Prostate gland (tissue), 2 donors: ENCODE data around the gene PRKAG2. TPM values are rescaled to one million over a fixed set of nuclear protein-coding genes. Genes with fewer than 3 reads are reported as not detected.

ENCODE experiments used
- DNase-seq: peaks from one replicate; pipeline ENCODE4 v3.0.0-alpha.2; 2019; ENCODE audit warnings: low spot score
- H3K27ac ChIP-seq, 2 donors: fragments of 200-600 bp; sonication (generic); 2 replicates each; pipeline ENCODE4 v1.5.1; 2017 to 2019
- H3K27me3 ChIP-seq: fragments of 200-600 bp; sonication (generic); replicated peaks from 2 replicates; pipeline ENCODE4 v1.5.1; 2019; ENCODE audit not compliant: insufficient read depth
- H3K36me3 ChIP-seq, 2 donors: fragments of 200-600 bp; sonication (generic); 1 replicate in 1 of 2; 2 replicates in 1 of 2; pipeline versions ENCODE4 v1.5.1 to v1.8.1; 2017 to 2019
- H3K4me1 ChIP-seq: fragments of 200-600 bp; sonication (generic); replicated peaks from 2 replicates; pipeline ENCODE4 v1.5.1; 2019
- H3K4me3 ChIP-seq, 2 donors: fragments of 200-600 bp; sonication (generic); 2 replicates each; pipeline ENCODE4 v1.5.1; 2017 to 2019
- H3K9me3 ChIP-seq: fragments of 200-600 bp; sonication (generic); 2 replicates; pipeline ENCODE4 v1.5.1; 2017
- CTCF ChIP-seq, 4 experiments: fragments of 200-600 bp in 2 of 4; fragments of 450-650 bp in 2 of 4; sonication (generic) in 2 of 4; IDR thresholded peaks; 1 replicate in 3 of 4; 2 replicates in 1 of 4; pipeline ENCODE4 v1.5.1; 2016 to 2019; ENCODE audit warnings: antibody characterized with exemption in 4 of 4, mild to moderate bottlenecking in 2 of 4, moderate library complexity in 2 of 4
- POLR2A ChIP-seq: fragments of 450-650 bp; IDR thresholded peaks from one replicate; pipeline ENCODE4 v1.6.1; 2016; ENCODE audit warnings: antibody characterized with exemption, mild to moderate bottlenecking
- POLR2AphosphoS5 ChIP-seq: sonication (generic); formaldehyde crosslinking; IDR thresholded peaks from one replicate; pipeline ENCODE4 v1.6.1; 2017; ENCODE audit warnings: antibody characterized with exemption
- WGBS: methylation state at CpG from one replicate; pipeline ENCODE4 v1.1.5; 2018; 5-methylcytosine and 5-hydroxymethylcytosine counted together
- intact Hi-C: fragments of 100-400 bp; cut with DNase I; formaldehyde crosslinking; loops from one replicate; pipeline ENCODE4 v1.14.2; 2022
- total RNA-seq, 2 donors: library from RNA; depleted of rRNA; stranded (reverse); fragments of >200 nt; gene quantifications; one replicate each; pipeline ENCODE4 v1.1.0, GENCODE V29; 2016

PRKAG2 gene
- total RNA-seq, 2 donors from 2014 or later = 31.6 to 38.1 TPM

DNA sequence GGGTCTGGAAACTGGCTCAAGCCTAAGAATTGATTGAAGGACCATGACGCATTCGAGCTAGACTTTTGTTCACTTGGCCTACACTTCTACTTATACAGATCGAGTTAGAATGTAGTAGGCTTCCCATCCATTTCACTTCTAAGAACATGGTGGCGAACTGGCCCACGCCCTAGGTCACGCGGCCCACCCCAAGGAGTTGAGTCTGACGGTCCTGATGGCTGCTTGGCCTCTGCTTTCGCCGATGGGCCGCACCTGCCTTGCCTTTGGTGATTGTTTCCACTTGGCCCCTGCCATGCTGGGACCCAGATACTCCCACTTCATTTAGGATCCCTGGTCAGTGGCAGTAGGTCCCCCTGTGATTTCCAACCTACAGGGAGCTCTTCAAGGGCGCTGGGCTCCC is 153.6 kb downstream of the PRKAG2 start:
- H3K4me3 ChIP-seq = no peak overlapping the region
- no peak for TF ChIP-seq CTCF (IDR thresholded peaks at IDR 0.05)
- TF ChIP-seq POLR2AphosphoS5 = no peak
- no peak for TF ChIP-seq POLR2A
- H3K27me3 ChIP-seq = no peaks in the 10 kb centered on the region
- 92% methylated on average over 12 of the region's 12 CpGs for WGBS
- H3K4me1 ChIP-seq = no peaks in the 10 kb centered on the region
- H3K36me3 ChIP-seq = no peaks in the 10 kb centered on the region
- intact Hi-C loops = no loop called here
- no peak overlapping the region for H3K27ac ChIP-seq
- no peaks in the 10 kb centered on the region for H3K9me3 ChIP-seq
- DNase-seq = no peak

GRCh38 chr7:151722533-151722932 is 154.4 kb downstream of the PRKAG2 start:
- intact Hi-C loops = no loop called here
- 83% methylated on average over 12 of the region's 12 CpGs for WGBS
- H3K4me1 ChIP-seq = no peaks in the 10 kb centered on the region
- no peak overlapping the region for H3K4me3 ChIP-seq
- no peak for DNase-seq
- no peak overlapping the region for H3K27ac ChIP-seq
- no peaks in the 10 kb centered on the region for H3K36me3 ChIP-seq
- TF ChIP-seq POLR2AphosphoS5 (no peak), POLR2A (no peak)
- H3K9me3 ChIP-seq = no peaks in the 10 kb centered on the region
- no peaks in the 10 kb centered on the region for H3K27me3 ChIP-seq

DNA sequence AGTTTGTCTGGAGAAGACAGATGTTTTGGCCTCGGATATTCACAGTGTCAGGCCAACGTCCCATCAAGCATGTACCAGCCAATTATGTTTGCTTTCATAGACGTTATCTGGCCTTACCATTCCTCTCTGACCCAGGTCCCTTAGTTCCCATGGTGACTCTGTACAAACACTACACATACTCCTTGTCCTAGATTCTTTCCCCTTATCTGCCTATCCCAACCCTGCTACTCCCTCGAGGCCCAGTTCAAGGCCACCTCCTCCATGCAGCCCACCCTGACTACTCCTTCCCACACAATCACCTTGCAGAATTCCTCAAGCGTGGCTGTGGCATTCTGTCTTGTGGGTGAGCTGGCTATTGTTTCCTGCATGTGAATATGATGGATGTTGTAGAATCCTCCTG is 155.2 kb downstream of the PRKAG2 start:
- no peaks in the 10 kb centered on the region for H3K27me3 ChIP-seq
- intact Hi-C loops = no loop called here
- 64% methylated on average over 5 of the region's 5 CpGs for WGBS
- no peaks in the 10 kb centered on the region for H3K9me3 ChIP-seq
- H3K27ac ChIP-seq = no peak overlapping the region
- no peaks in the 10 kb centered on the region for H3K4me1 ChIP-seq
- no peak for DNase-seq
- H3K4me3 ChIP-seq = no peak overlapping the region
- H3K36me3 ChIP-seq = no peaks in the 10 kb centered on the region
- TF ChIP-seq POLR2AphosphoS5 (no peak), POLR2A (no peak)

- WGBS = 94% methylated on average over 11 of the region's 11 CpGs
- Histone ChIP-seq H3K4me1 (no peaks in the 10 kb centered on the region), H3K27me3 (no peaks in the 10 kb centered on the region), H3K4me3 (no peak overlapping the region), H3K9me3 (no peaks in the 10 kb centered on the region), H3K36me3 (no peaks in the 10 kb centered on the region), H3K27ac (no peak overlapping the region)
- DNase-seq = no peak
- intact Hi-C loops = no loop called here
- no peak for TF ChIP-seq CTCF (IDR thresholded peaks at IDR 0.05)
- TF ChIP-seq POLR2A = no peak
- no peak for TF ChIP-seq POLR2AphosphoS5
Observed at GRCh38 chr7:151721236-151721635, 155.7 kb downstream of the PRKAG2 start.

GRCh38 chr7:151720280-151720679 is 156.6 kb downstream of the PRKAG2 start:
- intact Hi-C loops = no loop called here
- Histone ChIP-seq H3K4me3 (no peak overlapping the region), H3K9me3 (no peaks in the 10 kb centered on the region), H3K4me1 (no peaks in the 10 kb centered on the region), H3K36me3 (no peaks in the 10 kb centered on the region), H3K27ac (no peak overlapping the region), H3K27me3 (no peaks in the 10 kb centered on the region)
- no peak for TF ChIP-seq POLR2AphosphoS5
- TF ChIP-seq CTCF (IDR thresholded peaks at IDR 0.05) = no peak
- no peak for TF ChIP-seq POLR2A
- 72% methylated on average over 5 of the region's 5 CpGs for WGBS
- no peak for DNase-seq

GRCh38 chr7:151719897-151720242 is 157.0 kb downstream of the PRKAG2 start:
- 89% methylated on average over 2 of the region's 2 CpGs for WGBS
- Histone ChIP-seq H3K4me3 (no peak overlapping the region), H3K36me3 (no peaks in the 10 kb centered on the region), H3K9me3 (no peaks in the 10 kb centered on the region), H3K27ac (no peak overlapping the region), H3K27me3 (no peaks in the 10 kb centered on the region), H3K4me1 (no peaks in the 10 kb centered on the region)
- TF ChIP-seq POLR2AphosphoS5 (no peak), CTCF (IDR thresholded peaks at IDR 0.05) (no peak), POLR2A (no peak)
- DNase-seq = no peak
- intact Hi-C loops = no loop called here
